KG1 (cell line): ENCODE measurements around the gene MRE11.
"Not testable (repeated sequence)": the region's sequence is repeated elsewhere in the genome, so short reads cannot be mapped to it uniquely, and the experiment has no call there.

Experiments
- DNase-seq: peaks from one replicate; lab custom pipeline; 2025; lab: John Stamatoyannopoulos, UW

Gene MRE11

GRCh38 chr11:94423507-94423906 is 70.1 kb downstream of the MRE11 start:
- DNase-seq = no peak

GRCh38 chr11:94418123-94418765 is 75.4 kb downstream of the MRE11 start:
- DNase-seq = no peak

- no peak for DNase-seq
Measured at GRCh38 chr11:94417386-94417987, 76.2 kb downstream of the MRE11 start.

- DNase-seq = no peak
Measured at GRCh38 chr11:94405062-94405833, 88.4 kb downstream of the MRE11 start.

GRCh38 chr11:94402355-94402754 is 91.3 kb downstream of the MRE11 start:
- no peak for DNase-seq

DNA sequence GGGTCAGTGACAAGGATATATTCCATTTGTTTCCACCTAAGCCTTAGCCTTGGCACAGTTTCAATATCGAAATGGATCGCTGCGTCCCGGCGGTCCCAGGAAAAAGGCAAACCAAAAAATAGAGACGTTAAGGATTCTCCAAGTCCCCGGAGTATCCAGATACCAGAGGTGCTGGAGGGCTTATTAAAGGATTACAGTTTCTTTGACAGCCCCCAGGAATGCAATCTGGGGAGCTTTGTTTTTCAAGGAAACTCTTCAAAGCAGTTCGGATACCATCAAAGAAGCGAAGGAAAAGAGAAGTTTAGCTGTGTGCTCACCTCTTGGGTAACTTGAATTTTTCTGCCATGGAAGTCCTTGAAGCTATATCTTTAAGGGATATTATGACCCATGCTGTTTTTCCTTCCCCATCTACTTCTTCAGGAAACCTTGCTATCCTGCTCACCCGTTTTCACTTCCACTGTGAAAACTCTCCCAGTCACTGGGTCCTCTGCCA is 91.8 kb downstream of the MRE11 start:
- no peak for DNase-seq

DNA sequence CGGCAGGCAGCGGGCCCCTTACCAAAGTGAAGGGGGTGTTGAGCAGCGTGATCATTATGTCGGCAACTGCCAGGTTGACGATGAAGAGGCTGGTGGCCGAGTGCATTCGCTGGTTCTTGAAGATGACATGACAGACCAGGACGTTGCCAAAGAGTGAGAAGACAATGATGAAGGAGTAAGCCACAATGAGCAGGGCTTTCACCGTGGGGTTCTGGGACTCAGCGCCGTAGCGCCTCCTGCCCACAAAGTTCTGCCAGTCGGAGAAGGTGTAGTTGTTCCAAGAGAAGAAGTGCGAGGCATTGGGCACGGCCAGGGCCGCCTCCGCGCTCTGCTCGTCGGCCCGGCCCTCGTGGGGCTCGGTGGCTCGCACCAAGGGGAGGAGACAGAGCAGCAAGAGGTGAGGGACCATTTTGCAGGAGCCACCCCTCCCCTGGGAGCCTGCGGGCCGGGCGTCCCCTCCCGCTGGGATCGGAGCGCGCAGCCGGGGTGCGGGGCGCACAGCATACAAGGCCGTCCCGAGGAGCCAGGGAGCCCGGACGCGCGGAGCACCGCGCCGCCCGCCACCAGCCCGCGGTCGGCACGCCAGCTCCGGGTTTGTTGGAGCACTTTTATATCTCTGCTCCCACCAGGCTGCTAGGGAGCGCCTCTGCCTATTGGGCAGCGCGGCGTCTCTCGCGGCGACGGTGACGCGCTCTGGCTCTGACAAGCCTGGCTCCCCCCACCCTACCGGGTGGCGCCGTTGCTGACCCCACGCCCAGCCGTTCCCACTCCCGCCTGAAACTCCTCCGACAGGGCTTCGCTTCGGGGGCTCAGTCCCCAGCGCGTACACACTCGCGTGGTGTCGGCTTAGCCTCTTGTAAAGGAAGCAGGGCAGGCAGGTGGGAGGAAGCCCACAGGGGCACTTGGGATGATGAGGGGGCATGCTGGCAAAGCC is 92.5 kb downstream of the MRE11 start, which contains the start of gene GPR83:
GPR83 (minus strand) TSS at position 581 of the 934 bp plus-strand sequence; CDS start at position 409, 172 bp downstream.
- no peak for DNase-seq

GRCh38 chr11:94400457-94400838 is 93.2 kb downstream of the MRE11 start:
- no peak for DNase-seq

DNA sequence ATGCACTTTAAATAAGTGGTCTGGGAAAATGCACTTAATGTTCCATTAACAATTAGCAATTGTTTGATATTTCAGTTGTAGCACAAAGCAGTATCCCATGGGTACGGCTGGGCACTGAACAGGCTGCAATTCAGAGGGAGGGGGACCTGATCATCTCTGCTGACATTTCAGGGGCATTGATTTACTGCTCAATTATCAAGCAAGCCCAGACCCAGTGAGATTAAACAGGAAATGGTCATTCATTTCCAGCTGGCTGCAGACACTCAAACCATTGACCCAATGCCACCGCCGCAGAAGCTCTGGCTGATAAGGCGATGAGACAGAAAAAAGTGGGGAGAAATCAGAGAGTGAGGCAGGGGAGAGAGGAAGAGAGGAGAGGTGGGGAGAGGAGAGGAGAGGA is 93.6 kb downstream of the MRE11 start:
- DNase-seq = no peak

GRCh38 chr11:94398101-94398500 is 95.5 kb downstream of the MRE11 start:
- no peak for DNase-seq

DNA sequence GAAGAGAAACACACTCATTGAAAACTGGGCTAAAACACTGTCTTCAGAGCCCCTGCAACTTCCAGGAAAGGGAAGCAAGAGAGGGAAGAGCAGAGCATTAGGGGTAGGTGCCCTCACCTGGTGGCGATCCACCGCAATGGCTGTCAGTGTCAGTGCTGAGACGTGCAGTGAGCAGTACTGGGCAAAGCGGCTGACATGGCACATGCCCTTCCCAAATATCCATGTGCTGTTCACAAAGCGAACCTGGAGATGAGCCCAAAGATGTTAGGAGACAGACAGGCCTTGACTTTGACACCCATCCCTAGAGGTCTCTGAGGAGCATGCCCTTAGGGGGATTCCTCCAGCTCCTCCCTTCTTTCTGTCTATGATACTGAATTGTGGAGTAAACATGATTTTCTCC is 97.4 kb downstream of the MRE11 start:
- DNase-seq = no peak

DNA sequence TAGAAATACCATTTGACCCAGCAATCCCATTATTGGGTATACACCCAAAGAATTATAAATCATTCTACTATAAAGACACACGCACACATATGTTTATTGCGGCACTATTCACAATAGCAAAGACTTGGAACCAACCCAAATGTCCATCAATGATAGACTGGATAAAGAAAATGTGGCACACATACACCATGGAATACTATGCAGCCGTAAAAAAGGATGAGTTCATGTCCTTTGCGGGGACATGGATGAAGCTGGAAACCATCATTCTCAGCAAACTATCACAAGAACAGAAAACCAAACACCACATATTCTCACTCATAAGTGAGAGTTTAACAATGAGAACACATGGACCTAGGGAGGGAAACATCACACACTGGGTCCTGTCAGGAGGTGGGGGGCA is 101.7 kb downstream of the MRE11 start:
- DNase-seq = not testable (repeated sequence)

- no peak for DNase-seq
Measured at GRCh38 chr11:94379613-94380012, 114.0 kb downstream of the MRE11 start.

- no peak for DNase-seq
Measured at GRCh38 chr11:94376841-94377240, 116.8 kb downstream of the MRE11 start.

- not testable (repeated sequence) for DNase-seq
Measured at GRCh38 chr11:94370576-94370975, 123.1 kb downstream of the MRE11 start.
